NCI-H1105 (cell line): ENCODE measurements around the gene DNAJC5.
"Not testable (repeated sequence)": the region's sequence is repeated elsewhere in the genome, so short reads cannot be mapped to it uniquely, and the experiment has no call there.

ENCODE experiments used
- DNase-seq: peaks from one replicate; lab custom pipeline; 2025; lab: John Stamatoyannopoulos, UW

DNAJC5 gene

DNA sequence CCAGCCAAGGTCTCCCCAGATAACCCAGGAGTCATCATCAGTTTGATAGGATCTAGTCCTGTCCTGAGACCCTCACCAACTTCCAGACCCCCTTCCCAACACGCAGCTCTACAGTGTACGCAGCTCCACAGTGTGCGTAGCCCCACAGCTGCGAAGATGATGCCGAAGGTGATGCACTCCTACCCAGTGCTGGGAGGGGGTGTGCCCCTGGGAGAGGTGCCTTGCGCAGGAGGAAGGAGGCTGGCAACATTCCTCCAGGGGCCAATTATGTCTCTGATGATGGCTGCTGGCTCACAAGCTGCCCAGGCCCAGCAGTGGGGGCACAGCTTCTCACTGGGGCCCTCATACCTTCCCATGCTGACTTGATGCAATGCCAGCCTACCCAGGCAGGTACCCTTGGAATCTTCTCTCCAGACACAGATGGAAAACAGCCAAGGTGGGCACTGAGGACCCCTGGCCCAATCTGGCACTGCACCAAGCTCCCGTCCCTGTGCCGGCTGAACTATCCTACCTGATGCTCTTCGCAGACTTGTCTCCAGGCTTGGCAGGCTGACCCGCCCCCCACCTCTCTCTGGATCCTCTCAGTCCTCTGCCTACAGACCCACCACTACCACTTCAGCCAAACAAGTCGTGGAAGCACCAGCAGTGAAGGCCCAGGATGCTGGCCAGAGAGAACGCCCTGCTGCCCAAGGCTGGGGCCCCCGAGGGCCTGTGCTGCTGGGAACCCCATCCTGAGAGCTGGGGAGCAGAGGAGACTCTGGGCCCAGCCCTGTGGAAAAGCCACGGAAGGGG, 73.4 kb downstream of the DNAJC5 start:
- no peak for DNase-seq

DNA sequence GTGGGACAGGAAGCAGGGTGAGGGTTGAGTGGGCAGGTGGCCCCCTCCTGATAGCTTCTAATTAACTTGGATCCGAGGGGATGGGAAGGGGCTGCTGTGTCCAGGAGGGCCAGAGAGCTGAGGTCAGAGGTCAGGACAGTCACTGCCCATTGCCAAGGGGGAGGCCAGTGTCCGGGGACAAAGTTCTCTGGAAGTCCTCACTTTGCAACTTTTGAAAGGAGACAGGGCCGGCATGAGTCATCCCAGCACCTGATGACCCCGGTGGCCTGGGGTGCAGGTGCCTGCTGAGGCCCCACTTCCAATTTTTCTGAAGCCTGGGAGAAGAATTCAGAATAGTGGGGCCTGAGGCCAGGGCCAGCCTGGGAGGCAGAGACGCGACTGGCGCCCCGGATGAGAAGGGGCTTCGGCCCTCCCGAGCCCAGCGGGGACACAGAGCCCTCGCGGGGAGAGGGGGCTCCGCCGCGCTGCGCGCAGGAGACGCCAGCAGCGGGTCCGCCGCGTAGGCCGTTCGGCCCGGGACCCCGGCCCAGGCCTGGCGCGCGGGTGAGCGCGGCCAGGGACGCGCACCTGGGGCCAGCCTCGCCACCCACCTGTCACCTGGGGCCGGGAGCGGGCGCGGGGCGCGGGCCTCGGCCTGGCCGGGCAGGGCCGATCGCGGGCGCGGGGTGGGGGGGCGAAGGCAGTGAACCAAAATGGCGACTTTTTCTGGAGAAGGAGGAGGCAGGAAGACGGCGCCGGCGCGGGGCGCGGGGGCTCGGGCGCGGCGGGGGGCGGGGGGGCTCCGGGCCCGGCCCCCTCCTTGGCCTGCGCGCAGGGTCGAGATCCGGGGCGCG, 74.2 kb downstream of the DNAJC5 start:
- DNase-seq: no peak

DNA sequence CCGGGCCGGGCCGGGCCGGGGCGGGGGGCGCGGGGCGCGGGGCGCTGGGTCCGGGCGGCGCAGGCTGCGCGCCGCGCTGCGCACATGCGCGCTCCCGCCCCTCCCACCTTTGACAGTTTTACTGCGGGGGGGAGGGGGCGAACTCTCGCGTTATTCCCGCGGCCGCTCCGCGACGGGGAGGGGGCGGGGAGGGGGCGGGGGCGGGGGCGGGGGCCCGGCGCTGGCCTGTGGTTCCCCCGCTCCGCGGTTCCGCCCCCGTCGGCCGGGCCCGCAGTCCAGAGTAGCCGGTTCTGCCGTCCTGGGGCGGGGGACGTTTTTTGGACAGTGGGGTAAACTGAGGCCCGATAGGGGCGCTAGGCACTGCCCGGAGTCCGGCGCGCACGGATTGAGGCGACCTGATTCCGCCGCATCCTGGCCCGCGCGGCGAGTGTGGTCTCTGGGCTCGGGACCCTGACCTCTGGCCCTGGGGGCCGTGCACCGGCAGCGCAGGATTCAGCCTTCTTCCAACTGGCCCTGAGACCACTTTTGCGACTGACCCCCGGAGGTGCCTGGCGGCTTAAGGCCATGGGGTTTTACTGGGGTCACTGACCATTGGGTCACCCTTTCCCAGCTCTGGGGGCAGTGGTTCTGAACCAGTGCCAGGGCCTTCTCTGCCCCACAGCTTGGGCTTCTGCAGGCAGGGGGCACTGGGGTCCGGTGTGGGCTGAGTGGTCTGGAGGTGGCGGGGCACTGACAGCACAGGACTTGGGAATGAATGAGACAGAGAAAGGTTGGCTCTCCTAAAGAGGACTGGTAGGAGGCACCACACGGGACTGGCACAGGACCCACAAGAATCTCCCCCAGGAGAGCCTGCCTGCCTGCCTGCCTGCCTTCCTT, 75.2 kb downstream of the DNAJC5 start, which contains the start of gene ZNF512B:
Gene ZNF512B (minus strand): TSS at position 93 of the 876 bp plus-strand sequence. CDS start 1,980 bp downstream, outside the sequence.
- peak; percentile 58 for DNase-seq

DNA sequence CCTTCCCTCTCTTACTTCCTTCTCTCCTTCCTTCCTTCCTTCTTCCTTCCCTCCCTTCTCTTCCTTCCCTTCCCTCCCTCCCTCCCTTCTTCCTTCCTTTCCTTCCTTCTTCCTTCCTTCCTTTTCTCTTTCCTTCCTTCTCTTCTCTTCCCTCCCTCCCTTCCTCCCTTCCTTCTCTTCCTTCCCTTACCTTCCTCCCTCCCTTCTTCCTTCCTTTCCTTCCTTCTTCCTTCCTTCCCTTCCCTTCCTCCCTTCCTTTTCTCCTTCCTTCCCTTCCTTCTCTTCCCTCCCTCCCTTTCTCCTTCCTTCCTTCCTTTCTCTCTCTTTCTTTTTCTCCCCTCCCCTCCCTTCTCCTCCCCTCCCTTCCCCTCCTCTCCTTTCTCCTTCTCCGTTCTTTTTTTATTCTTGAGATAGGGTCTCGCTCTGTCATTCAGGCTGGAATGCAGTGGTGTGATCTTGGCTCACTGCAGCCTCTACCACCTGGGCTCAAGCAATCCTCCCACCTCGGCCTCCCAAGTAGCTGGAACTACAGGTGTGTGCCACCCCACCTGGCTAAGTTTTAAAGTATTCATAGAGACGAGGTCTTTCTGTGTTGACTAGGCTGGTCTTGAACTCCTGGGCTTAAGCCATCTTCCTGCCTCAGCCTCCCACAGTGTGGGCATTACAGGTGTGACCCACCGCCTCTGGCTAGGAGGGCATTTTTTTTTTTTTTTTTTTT, 75.9 kb downstream of the DNAJC5 start:
- DNase-seq: no peak

DNA sequence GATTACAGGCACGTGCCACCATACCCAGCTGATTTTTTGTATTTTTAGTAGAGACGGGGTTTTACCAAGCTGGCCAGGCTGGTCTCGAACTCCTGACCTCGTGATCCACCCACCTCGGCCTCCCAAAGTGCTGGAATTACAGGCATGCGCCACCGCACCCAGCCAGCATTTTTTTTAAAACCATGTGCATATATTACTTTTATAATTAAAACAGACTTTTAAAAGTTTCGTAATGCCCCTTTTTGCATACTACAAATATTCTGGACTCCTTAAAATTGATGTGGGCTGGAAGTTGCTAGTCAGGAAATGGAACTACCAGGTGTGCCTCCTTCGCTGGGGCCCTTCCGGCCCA, 77.0 kb downstream of the DNAJC5 start:
- not testable (repeated sequence) for DNase-seq

DNA sequence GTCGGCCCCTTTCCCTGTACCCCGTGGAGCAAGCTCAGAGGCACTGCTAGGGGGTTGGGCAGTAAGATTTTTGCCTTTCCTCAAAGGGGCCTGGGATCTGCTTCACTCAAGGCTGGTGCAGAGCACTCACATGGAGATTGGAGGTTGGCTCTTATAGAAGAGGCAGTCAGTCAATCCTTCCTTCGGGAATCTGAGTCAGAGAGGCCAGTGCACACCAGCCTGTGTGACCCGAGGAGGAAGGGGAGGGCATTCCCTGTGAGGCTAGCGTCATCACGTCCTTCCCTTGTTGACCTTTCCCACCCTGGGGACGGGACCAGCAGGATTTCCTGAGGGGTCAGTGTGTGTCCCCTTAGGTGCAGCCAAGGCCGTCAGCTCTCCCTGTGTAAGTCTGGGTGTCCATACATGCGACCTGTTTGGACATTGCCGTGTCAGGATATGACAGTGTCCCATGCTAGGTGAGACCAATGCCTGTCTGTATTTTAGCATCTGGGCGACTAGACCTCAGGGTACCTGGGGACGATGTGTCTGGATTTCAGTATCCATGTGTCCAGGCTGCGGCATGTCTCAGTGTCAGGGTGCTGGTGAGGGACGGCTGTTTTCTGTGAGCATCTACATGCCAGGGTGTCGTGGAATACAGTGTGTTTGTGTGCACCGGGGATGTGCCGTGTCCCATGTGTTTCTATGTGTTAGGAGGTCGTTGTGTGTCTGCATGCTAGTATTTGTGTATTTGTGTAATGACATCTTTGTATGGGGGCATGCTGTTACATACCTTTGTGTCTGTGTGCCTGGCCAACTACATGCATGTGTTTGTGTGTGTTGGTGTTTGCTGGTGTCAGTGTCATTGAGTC, 77.6 kb downstream of the DNAJC5 start:
- DNase-seq: no peak

DNA sequence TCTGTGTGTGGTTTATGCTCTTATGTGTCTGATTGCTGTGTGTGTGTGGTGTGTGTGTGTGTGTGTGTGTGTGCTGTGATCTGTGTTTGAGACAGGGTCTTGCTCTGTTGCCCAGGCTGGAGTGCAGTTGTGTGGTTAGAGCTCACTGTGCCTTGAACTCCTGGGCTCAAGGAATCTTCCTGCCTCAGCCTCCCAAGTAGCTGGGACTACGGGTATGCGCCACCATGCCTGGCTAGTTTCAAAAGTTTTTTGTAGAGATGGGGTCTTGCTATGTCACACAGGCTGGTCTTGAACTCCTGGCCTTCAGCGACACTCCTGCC, 78.2 kb downstream of the DNAJC5 start:
- no peak for DNase-seq

DNA sequence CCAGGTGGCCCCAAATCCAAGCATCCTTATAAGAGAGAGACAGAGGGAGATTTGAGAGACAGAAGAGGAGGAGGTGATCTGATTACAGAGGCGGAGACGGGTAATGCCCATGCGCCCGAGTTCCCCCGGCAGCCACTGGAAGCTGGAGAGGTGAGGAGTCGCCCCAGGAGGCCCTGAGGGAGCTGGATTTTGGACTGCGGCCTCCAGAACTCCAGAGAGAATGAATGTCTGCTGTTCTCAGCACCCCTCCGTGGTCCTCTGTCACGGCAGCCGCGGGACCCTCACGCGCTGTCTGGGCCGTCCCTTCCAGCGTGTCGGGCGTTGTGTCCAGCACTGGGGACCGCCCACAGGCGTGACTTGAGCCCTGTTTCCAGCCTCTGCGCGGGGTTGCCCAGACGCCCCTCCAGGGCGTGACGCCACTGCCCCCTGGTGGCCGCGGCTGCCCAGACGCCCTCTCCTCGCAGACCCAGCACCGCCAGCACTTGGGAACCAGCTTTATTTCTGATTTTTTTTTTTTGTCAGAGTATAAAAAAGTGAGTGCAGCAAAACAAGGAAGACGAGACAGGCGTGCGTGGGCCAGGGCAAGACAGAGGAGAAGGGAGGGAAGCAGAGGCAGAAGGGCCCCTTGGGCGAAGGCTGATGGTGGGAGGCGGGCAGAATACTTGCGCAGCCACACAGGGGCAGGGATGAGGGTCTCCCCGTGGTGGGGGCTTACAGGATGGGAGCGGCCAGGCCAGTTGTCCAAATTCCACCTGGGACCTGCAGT, 78.9 kb downstream of the DNAJC5 start:
- peak; percentile 72 for DNase-seq

DNA sequence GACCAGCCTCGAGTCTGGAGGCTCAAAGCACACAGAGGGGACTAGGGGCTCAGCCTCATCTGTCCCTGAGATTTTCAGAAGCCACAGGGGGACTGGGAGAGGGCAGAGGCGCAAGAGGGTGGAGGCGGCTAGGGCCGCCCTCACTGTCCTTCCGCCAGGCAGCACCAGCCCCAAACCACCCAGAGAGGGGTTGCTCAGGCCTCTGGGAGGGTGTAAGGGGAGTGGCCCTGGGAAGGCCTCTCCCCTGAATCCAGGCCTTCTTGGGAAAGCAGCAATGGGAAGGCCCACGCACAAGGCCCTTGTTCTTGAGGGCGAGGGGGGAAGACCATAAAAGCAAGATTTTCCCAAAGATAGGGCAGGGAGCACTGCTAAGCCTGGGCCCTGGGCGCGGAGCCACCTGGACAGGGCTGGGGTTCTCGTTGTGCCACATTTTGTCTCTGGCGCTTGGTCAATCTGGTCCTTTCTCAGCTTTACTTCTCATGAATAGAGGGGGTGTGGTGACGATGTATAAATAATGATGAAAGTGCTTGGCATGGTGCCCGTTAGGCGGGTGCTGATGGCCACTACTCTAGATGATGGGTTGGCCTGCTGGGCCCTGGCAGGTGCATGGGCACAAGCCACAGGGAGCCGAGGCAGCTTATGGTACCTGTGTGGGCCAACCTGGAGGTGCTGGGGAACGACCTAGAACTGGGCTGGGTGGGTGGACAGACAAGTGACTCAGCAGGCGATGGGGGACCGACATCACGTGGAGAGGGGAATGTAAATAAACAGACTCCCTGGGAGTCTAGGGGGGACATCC, 79.7 kb downstream of the DNAJC5 start:
- peak; percentile 23 for DNase-seq

DNA sequence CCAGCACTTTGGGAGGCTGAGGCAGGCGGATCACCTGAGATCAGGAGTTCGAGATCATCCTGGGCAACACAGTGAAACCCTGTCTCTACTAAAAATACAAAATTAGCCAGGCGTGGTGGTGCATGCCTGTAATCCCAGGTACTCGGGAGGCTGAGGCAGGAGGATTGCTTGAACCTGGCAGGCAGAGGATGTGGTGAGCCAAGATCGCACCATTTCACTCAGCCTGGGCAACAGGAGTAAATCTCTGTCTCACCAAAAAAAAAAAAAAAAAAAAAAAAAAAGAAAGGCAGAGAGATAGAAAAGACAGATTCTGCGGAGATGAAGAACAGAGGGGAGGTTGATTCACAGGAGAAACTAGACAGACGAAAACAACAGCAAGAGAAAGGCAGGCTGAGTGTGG, 81.6 kb downstream of the DNAJC5 start:
- not testable (repeated sequence) for DNase-seq

DNA sequence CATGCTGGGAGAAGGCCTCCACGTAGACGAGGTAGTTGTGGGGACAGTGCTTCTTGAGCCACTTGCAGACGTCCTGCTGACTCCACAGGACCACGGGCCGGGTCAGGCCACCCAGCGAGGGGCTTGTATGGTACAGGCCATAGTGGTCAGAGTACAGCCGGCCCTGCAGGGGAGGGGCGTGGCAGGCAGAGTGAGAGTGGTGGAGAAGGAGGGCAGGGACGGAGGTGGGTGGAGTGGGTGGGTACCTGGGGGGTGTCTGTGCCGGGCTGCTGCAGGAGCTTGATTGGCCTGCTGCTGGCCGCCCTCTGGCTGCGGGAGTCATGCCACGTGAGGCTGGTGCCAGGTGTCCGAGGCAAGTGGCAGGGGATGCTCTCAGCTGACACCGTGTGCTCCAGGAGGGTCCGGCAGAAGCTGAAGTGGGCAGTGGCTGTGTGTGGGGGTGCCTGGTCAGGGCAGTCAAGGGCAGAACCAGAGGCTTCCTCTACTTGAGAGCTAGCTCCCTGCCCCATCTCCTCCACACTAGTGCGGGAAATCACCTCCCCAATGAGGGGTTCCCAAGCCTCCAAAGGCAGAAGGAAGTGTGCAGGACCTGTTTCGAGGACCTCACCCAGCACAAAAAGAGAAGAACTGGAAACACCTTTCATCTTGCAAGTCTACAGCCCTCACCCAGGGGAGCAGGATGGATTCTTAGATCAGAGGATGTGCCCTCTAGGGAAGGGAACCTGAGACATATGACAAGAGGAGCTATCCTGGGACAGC, 82.2 kb downstream of the DNAJC5 start:
- DNase-seq: no peak

DNA sequence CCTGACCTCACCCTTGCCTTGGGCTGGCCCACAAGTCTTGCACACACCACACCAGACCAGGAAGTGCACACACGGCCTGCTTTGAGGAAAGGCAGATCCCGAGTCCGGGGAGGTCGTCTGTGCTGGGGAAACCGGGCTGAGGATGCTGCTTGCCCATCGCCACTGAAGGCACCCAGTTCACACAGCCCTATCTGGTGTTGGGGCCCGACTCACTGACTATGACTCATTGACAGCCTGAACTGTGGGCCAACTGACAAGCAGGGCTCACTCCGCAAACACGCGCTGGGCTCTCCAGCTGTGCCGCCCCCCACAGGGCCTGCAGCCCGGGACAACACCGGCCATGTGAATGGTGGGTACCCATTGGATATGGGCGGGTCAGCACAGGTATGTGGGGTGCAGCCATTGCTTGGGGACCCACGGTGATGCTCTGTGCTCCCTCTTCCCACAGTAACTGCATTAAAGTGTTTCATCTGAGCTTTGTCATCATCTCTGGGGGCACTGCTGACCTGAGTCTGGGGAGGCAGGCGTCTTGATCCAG, 82.9 kb downstream of the DNAJC5 start:
- no peak for DNase-seq

DNA sequence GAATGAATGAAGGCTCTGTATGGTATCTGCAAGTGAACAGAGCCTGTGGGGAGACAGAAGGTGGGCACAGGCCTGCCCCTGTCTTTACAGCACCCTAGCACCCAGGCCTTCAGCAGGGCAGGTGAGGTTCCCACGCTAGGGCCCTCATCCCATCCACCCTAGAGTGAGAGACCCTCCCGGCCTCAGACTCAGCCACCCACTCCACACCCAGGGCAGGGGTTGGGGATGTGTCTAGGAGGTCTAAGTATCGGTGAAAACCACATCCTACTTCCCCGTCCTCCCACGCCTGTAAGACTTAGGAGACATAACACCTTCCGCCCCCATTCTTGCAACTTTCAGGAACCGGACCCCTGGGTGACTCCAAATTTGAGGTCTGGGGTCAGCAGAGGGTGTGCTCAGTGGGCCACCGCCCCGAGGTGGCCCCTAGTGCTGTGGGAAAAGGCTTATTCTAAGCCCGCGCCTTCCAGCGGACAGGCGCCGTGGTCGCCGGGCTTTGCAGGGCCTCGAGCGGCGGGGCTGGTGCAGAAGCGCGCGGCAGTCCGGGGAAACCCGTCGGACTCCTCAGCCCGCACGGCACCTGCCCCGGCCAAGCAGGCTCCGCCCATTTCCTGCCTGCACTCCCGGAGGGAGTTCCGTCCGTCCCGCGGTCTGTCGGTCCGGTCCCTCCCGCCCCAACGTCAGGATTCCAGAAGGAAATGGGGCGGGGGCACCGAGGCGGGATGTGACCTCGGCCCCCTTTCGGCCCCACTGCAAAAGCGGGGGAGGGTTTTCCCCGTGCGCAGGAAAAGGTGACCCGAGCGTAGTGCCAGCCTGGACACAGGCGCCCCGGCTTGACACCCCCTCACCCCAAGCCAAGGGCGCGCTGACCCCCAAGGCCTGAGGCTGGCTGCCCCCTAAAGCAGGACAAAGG, 83.6 kb downstream of the DNAJC5 start:
- no peak for DNase-seq

DNA sequence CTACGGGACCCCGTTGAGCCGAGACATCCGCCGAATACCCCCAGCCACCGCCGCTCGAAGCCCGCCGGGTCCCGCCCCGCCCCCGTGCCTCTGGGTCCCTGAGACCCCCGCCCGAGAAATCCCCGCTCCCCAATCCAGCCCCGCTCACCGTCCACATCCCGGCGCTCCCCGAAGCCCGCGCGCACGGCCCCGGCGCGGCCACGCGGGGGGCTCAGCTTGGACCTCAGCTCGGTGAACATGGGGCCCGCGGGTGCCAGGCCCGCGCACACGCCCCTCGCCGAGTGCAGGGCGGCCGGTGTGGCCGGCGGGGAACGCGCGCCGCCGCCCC, 84.3 kb downstream of the DNAJC5 start:
- DNase-seq: no peak

DNA sequence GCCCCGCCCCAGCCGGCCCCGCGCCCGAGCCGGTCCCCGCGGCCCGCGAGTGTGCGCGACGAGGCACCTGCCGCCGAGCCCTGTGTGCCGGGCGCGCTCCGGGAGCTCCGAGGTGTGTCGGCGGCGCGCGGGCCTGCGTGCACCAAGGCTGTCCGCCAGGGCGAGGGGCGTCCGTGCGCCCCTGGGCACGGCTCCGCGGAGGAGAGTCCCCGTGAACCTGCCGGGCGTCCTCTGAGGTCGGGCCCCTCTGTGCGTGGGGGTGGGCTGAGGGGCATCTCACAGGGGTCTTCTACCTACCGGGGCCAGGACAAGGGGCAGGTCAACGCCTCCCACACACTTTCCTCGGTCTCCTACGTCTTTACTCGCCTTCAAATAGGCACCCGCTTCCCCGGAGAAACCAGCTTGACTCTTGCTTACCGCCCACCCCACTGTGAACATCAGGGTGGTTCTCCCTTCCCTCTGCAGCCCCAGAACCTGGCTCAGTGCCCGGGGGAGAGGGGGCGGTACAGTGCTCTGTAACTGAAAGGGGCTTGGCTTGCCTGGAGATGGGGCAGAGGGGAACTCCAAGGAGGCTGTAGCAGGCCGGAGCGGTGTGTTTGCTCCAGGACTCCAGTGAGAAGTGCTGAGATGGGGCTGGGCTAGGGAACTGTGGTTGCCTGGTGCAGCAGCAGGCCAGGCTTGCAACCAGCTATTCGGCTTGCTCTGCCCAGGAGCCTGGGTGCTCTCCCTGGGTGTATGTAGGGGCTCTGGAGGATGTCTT, 84.8 kb downstream of the DNAJC5 start, which contains the start of gene SAMD10:
Gene SAMD10 (minus strand): TSS at position 86 of the 760 bp plus-strand sequence. CDS start 175 bp downstream, outside the sequence.
- DNase-seq: peak; percentile 52

DNA sequence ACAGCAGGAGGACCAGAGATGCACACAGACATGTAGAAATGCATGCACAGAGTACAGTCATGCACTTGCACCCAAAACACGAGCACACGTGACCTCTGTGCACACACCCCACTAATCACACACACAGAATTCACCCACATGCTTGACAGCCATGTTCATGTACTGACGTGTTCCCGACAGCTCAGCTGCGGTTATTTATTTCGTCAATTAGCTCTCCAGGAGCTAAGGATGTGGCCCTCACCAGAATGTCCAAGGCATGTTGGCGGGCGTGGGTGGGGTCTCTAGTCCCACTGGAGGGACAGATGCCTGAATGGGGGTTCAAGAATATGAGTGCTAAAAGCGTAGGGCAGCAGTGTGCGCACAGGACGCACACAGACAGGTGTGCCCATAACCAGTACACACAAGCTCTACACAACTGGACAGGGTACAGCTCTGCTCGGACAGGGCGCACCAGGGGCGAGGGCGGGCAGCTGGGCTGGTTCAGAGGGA, 85.4 kb downstream of the DNAJC5 start:
- DNase-seq: no peak
